Activated T-cell treated with anti-CD3 and anti-CD28 coated beads for 48 hours (primary cell): Measurements from ENCODE around the gene AGMO.

Experiments used
- DNase-seq: peaks from one replicate; pipeline ENCODE4 v3.0.0-alpha.2; 2020; ENCODE audit warnings: low read depth

The AGMO gene

GRCh38 chr7:15219758-15220157 lies 342.1 kb downstream of the AGMO start:
- no peak for DNase-seq

GRCh38 chr7:15218261-15218660 lies 343.6 kb downstream of the AGMO start:
- no peak for DNase-seq

GRCh38 chr7:15215616-15216015 lies 346.2 kb downstream of the AGMO start:
- DNase-seq: no peak

GRCh38 chr7:15214976-15215375 lies 346.8 kb downstream of the AGMO start:
- DNase-seq: no peak

- DNase-seq: no peak
Observed at GRCh38 chr7:15213093-15213492, 348.7 kb downstream of the AGMO start.

GRCh38 chr7:15209429-15209828 lies 352.4 kb downstream of the AGMO start:
- DNase-seq: no peak

- DNase-seq: no peak
Observed at GRCh38 chr7:15204421-15204820, 357.4 kb downstream of the AGMO start.

GRCh38 chr7:15199482-15199881 lies 362.3 kb downstream of the AGMO start:
- DNase-seq: no peak

- no peak for DNase-seq
Observed at GRCh38 chr7:15197042-15197977, 364.5 kb downstream of the AGMO start.

GRCh38 chr7:15178065-15178464 lies 383.8 kb downstream of the AGMO start:
- DNase-seq: no peak

- no peak for DNase-seq
Observed at GRCh38 chr7:15176089-15176488, 385.7 kb downstream of the AGMO start.

GRCh38 chr7:15175152-15175551 lies 386.7 kb downstream of the AGMO start:
- DNase-seq: no peak

GRCh38 chr7:15174485-15174884 lies 387.3 kb downstream of the AGMO start:
- DNase-seq: no peak

GRCh38 chr7:15168489-15168888 lies 393.3 kb downstream of the AGMO start:
- DNase-seq: no peak

GRCh38 chr7:15167912-15168311 lies 393.9 kb downstream of the AGMO start:
- no peak for DNase-seq

- DNase-seq: no peak
Observed at GRCh38 chr7:15166620-15167019, 395.2 kb downstream of the AGMO start.

- DNase-seq: no peak
Observed at GRCh38 chr7:15159261-15159660, 402.6 kb downstream of the AGMO start.

GRCh38 chr7:15158141-15158810 lies 403.5 kb downstream of the AGMO start:
- DNase-seq: no peak
